Keratinocyte (primary cell): Measurements from ENCODE around the gene SCNN1B. TPM values are rescaled to one million over a fixed set of nuclear protein-coding genes. Genes with fewer than 3 reads are reported as not detected.

Experiments
- DNase-seq: peaks from one replicate; pipeline ENCODE4 v3.0.0-alpha.2; 2011; ENCODE audit warnings: low read depth, missing footprints, low spot score
- FAIRE-seq: peaks from 2 replicates; lab custom pipeline; 2011; peaks lifted over from hg19 to GRCh38; lab: Jason Lieb, UNC
- H2AFZ ChIP-seq: 2 replicates; pipeline ENCODE4 v1.6.0; 2012; ENCODE audit warnings: low read length, control low read depth, inconsistent platforms; ENCODE audit not compliant: control insufficient read depth
- H3K27ac ChIP-seq: 2 replicates; pipeline ENCODE4 v1.5.1; 2011; ENCODE audit warnings: low read length; ENCODE audit not compliant: control insufficient read depth, insufficient read depth
- H3K27me3 ChIP-seq: 3 replicates; pipeline ENCODE4 v1.6.0; 2011; ENCODE audit warnings: low read length; ENCODE audit not compliant: control insufficient read depth, insufficient read depth; ENCODE audit errors: extremely low read depth
- H3K36me3 ChIP-seq, 2 experiments: 2 replicates in 1 of 2; 3 replicates in 1 of 2; pipeline ENCODE4 v1.5.1; 2011; ENCODE audit warnings: low read length in 2 of 2, mild to moderate bottlenecking in 1 of 2; ENCODE audit not compliant: control insufficient read depth in 2 of 2, insufficient read depth in 2 of 2; ENCODE audit errors: extremely low read depth in 1 of 2
- H3K4me1 ChIP-seq: 3 replicates; pipeline ENCODE4 v1.5.1; 2011; ENCODE audit warnings: low read length; ENCODE audit not compliant: control insufficient read depth, insufficient read depth; ENCODE audit errors: extremely low read depth
- H3K4me2 ChIP-seq: 3 replicates; pipeline ENCODE4 v1.6.0; 2011; ENCODE audit warnings: low read depth, low read length; ENCODE audit not compliant: control insufficient read depth, insufficient read depth; ENCODE audit errors: extremely low read depth
- H3K4me3 ChIP-seq, 3 experiments: fragments of 200-600 bp in 1 of 3; sonication (generic) in 1 of 3; 2 replicates in 2 of 3; 3 replicates in 1 of 3; pipeline ENCODE4 v1.5.1; 2011 to 2016; ENCODE audit warnings: low read length in 3 of 3, mild to moderate bottlenecking in 3 of 3, control low read depth in 2 of 3, inconsistent platforms in 1 of 3, low read depth in 1 of 3, mixed read lengths in 1 of 3, mixed run types in 1 of 3, moderate library complexity in 1 of 3; ENCODE audit not compliant: control insufficient read depth in 2 of 3, insufficient read depth in 2 of 3; ENCODE audit errors: extremely low read depth in 1 of 3
- H3K79me2 ChIP-seq: 2 replicates; pipeline ENCODE4 v1.6.0; 2012; ENCODE audit warnings: low read length; ENCODE audit not compliant: control insufficient read depth, insufficient read depth
- H3K9ac ChIP-seq: 3 replicates; pipeline ENCODE4 v1.6.0; 2011; ENCODE audit warnings: low read length; ENCODE audit not compliant: control insufficient read depth, insufficient read depth; ENCODE audit errors: extremely low read depth
- H3K9me1 ChIP-seq: 3 replicates; pipeline ENCODE4 v1.6.0; 2011; ENCODE audit warnings: low read length; ENCODE audit not compliant: control insufficient read depth, insufficient read depth; ENCODE audit errors: extremely low read depth
- H3K9me3 ChIP-seq: 2 replicates; pipeline ENCODE4 v1.5.1; 2012; ENCODE audit warnings: low read depth, low read length; ENCODE audit not compliant: control insufficient read depth
- H4K20me1 ChIP-seq: 3 replicates; pipeline ENCODE4 v1.6.0; 2011; ENCODE audit warnings: low read length; ENCODE audit not compliant: control insufficient read depth, insufficient read depth; ENCODE audit errors: extremely low read depth
- EZH2 ChIP-seq: IDR thresholded peaks from one replicate; pipeline ENCODE4 v1.6.1; 2012; ENCODE audit warnings: inconsistent platforms, mild to moderate bottlenecking, low read length, moderate library complexity
- dilution Hi-C: fragments of 300-500 bp; cut with MboI; formaldehyde crosslinking; loops from one replicate; pipeline ENCODE4 v1.7.0; 2020; ENCODE audit warnings: low sequenced_read_pairs; ENCODE audit not compliant: extremely low pct_ligation_motif_present
- polyA plus RNA-seq, 5 experiments: library from polyadenylated mRNA; depleted of rRNA in 3 of 5; stranded (reverse) in 3 of 5; stranded (forward) in 1 of 5; unstranded in 1 of 5; fragments of >200 nt; gene quantifications; 1 replicate in 1 of 5; 2 replicates in 3 of 5; 3 replicates in 1 of 5; pipeline versions ENCODE4 v1.2.1 to v1.2.3, GENCODE V29; 2011 to 2012; ENCODE audit warnings: missing spikeins in 2 of 5, low read depth in 1 of 5, low replicate concordance in 1 of 5
- TF ChIP-seq, protein P1 (sequence below), 3 experiments: IDR thresholded peaks in 1 of 3; conservative IDR thresholded peaks in 1 of 3; optimal IDR thresholded peaks in 1 of 3; 2 replicates in 2 of 3; 3 replicates in 1 of 3; pipeline versions ENCODE3 to v1.5.1; 2011; ENCODE audit warnings: low read length in 3 of 3, mild to moderate bottlenecking in 3 of 3, moderate library complexity in 2 of 3, control low read depth in 1 of 3, inconsistent platforms in 1 of 3; ENCODE audit not compliant: insufficient read depth in 2 of 3; ENCODE audit errors: extremely low read depth in 1 of 3

The SCNN1B gene
- polyA plus RNA-seq, 1 donor (not counting 4 experiments of a cell fraction or from before 2014, with no cell fraction given), result 0.92 TPM

DNA sequence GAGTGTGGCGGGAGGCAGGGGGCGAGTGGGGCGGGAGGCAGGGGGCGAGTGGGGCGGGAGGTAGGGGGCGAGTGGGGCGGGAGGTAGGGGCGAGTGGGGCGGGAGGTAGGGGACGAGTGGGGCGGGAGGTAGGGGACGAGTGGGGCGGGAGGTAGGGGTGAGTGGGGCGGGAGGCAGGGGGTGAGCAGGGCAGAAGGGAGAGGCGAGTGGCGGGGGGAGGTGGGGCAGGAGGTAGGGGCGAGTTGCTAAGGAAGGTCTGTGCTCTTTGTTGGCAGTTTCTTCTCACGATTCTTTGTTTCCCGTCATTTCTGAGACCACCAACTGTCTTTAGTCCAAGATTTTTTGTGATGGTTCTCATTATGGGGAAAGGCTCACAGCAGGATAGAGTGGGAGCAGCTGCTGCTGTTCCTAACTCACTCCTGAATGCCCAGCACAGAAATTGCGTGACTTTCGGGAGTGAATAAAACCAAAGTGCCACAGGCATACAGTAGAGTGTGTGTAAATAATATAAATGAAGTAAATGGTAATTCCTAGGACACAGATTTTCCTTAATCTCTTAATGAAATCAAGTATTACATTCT is 106.2 kb downstream of the SCNN1B start:
- no peak overlapping the region for H3K4me3 ChIP-seq
- TF ChIP-seq, protein P1, sequence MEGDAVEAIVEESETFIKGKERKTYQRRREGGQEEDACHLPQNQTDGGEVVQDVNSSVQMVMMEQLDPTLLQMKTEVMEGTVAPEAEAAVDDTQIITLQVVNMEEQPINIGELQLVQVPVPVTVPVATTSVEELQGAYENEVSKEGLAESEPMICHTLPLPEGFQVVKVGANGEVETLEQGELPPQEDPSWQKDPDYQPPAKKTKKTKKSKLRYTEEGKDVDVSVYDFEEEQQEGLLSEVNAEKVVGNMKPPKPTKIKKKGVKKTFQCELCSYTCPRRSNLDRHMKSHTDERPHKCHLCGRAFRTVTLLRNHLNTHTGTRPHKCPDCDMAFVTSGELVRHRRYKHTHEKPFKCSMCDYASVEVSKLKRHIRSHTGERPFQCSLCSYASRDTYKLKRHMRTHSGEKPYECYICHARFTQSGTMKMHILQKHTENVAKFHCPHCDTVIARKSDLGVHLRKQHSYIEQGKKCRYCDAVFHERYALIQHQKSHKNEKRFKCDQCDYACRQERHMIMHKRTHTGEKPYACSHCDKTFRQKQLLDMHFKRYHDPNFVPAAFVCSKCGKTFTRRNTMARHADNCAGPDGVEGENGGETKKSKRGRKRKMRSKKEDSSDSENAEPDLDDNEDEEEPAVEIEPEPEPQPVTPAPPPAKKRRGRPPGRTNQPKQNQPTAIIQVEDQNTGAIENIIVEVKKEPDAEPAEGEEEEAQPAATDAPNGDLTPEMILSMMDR (optimal IDR thresholded peaks at IDR 0.05 in 1 of 3, IDR thresholded peaks at IDR 0.05 in 1 of 3, conservative IDR thresholded peaks at IDR 0.05 in 1 of 3; ENCODE audit: extremely low read depth in 1 of 3, insufficient read depth in 2 of 3, low read length in 3 of 3), result no peak
- TF ChIP-seq EZH2, result no peak
- H3K79me2 ChIP-seq, result no peaks in the 10 kb centered on the region
- FAIRE-seq, result no peak
- H3K4me1 ChIP-seq, result no peaks in the 10 kb centered on the region
- H3K9me1 ChIP-seq, result no peaks in the 10 kb centered on the region
- dilution Hi-C loops, result no loop called here
- peaks cover 0 to 27% of the 10 kb centered on the region in 2 experiments for H3K36me3 ChIP-seq
- H3K9ac ChIP-seq, result no peak overlapping the region
- no peaks in the 10 kb centered on the region for H3K9me3 ChIP-seq
- no peaks in the 10 kb centered on the region for H3K27me3 ChIP-seq
- no peak overlapping the region for H2AFZ ChIP-seq
- no peak overlapping the region for H3K27ac ChIP-seq
- H4K20me1 ChIP-seq, result no peaks in the 10 kb centered on the region
- no peak overlapping the region for H3K4me2 ChIP-seq
- no peak for DNase-seq

DNA sequence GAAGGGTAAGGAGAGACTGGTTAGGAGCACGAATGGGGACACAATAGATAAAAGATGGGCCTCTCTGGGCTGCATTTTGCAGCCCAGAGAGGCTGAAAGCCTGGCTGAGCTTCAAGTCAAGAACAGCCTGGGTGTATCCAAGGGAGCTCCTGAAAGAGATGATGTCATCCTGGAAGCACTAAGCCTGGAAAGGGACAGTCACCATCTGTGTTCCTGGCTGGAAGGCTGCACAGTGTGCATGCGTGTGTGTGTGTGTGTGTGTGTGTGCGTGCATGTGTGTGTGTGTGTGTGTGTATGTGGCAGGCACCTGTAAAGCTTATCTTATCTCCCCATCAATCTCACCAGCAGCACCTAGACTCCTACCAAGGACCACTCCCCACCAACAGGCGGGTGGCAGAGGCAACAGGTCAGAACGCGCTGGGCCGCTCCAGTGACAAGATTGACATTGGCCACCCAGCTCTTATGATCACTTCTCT is 106.8 kb downstream of the SCNN1B start:
- no peak for FAIRE-seq
- H2AFZ ChIP-seq, result no peak overlapping the region
- H3K36me3 ChIP-seq, result peaks cover 0 to 23% of the 10 kb centered on the region in 2 experiments

More for the DNA sequence above, 106.8 kb downstream of the SCNN1B start:
- Histone ChIP-seq H3K9ac (no peak overlapping the region), H4K20me1 (no peaks in the 10 kb centered on the region), H3K9me1 (no peaks in the 10 kb centered on the region), H3K27me3 (no peaks in the 10 kb centered on the region), H3K4me1 (no peaks in the 10 kb centered on the region), H3K9me3 (no peaks in the 10 kb centered on the region), H3K27ac (no peak overlapping the region), H3K4me3 (no peak overlapping the region), H3K79me2 (no peaks in the 10 kb centered on the region), H3K4me2 (no peak overlapping the region)
- dilution Hi-C loops, result no loop called here
- DNase-seq, result no peak
- TF ChIP-seq EZH2, result no peak
- TF ChIP-seq, protein P1 (optimal IDR thresholded peaks at IDR 0.05 in 1 of 3, IDR thresholded peaks at IDR 0.05 in 1 of 3, conservative IDR thresholded peaks at IDR 0.05 in 1 of 3; ENCODE audit: extremely low read depth in 1 of 3, insufficient read depth in 2 of 3, low read length in 3 of 3), result no peak
